H9 (cell line): ENCODE results near the gene LRRC36. TPM values are rescaled to one million over a fixed set of nuclear protein-coding genes. Genes with fewer than 3 reads are reported as not detected.
A peak's percentile ranks its signal among the peaks of the same experiment; 100 is the strongest.

Experiments
- DNase-seq: peaks from one replicate; pipeline ENCODE4 v3.0.0-alpha.2; 2017
- H2AFZ ChIP-seq: one replicate; pipeline ENCODE4 v1.6.1; 2013; ENCODE audit warnings: mild to moderate bottlenecking, low read length, control low read depth, moderate library complexity
- H2AK5ac ChIP-seq: 2 replicates; pipeline ENCODE4 v1.6.1; 2013; ENCODE audit warnings: low read length, control low read depth, mixed read lengths; ENCODE audit not compliant: insufficient read length
- H2BK120ac ChIP-seq: one replicate; pipeline ENCODE4 v1.6.1; 2013; ENCODE audit warnings: low read depth, mild to moderate bottlenecking, low read length, control low read depth, inconsistent platforms; ENCODE audit not compliant: poor library complexity, severe bottlenecking
- H2BK12ac ChIP-seq: 2 replicates; pipeline ENCODE4 v1.6.1; 2013; ENCODE audit warnings: low read length, control low read depth, mixed read lengths, low read depth; ENCODE audit not compliant: insufficient read length
- H2BK15ac ChIP-seq: 2 replicates; pipeline ENCODE4 v1.6.1; 2013; ENCODE audit warnings: low read depth, low read length, control low read depth
- H2BK20ac ChIP-seq: one replicate; pipeline ENCODE4 v1.6.1; 2013; ENCODE audit warnings: low read depth, mild to moderate bottlenecking, low read length, control low read depth, inconsistent platforms; ENCODE audit not compliant: poor library complexity, severe bottlenecking
- H2BK5ac ChIP-seq: 2 replicates; pipeline ENCODE4 v1.6.1; 2013; ENCODE audit warnings: low read length, control low read depth, mixed read lengths; ENCODE audit not compliant: insufficient read length
- H3K14ac ChIP-seq: 2 replicates; pipeline ENCODE4 v1.6.1; 2013; ENCODE audit warnings: low read length, control low read depth; ENCODE audit not compliant: insufficient read depth
- H3K18ac ChIP-seq: 2 replicates; pipeline ENCODE4 v1.6.1; 2013; ENCODE audit warnings: low read depth, mild to moderate bottlenecking, mixed read lengths, low read length, control low read depth; ENCODE audit not compliant: insufficient read length
- H3K23ac ChIP-seq: 2 replicates; pipeline ENCODE4 v1.6.1; 2013; ENCODE audit warnings: low read length, control low read depth, mixed read lengths, low read depth; ENCODE audit not compliant: insufficient read length
- H3K23me2 ChIP-seq: 2 replicates; pipeline ENCODE4 v1.6.1; 2013; ENCODE audit warnings: low read depth, mild to moderate bottlenecking, mixed read lengths, low read length, control low read depth; ENCODE audit not compliant: insufficient read length, poor library complexity, severe bottlenecking
- H3K27ac ChIP-seq: 2 replicates; pipeline ENCODE4 v1.5.1; 2013; ENCODE audit warnings: low read length, control low read depth, mixed read lengths, low read depth; ENCODE audit not compliant: insufficient read length
- H3K27me3 ChIP-seq: 2 replicates; pipeline ENCODE4 v1.6.1; 2013; ENCODE audit warnings: low read length, control low read depth, inconsistent platforms; ENCODE audit not compliant: insufficient read depth
- H3K4ac ChIP-seq: 2 replicates; pipeline ENCODE4 v1.6.1; 2013; ENCODE audit warnings: low read depth, mild to moderate bottlenecking, control low read depth, inconsistent platforms, low read length, moderate library complexity
- H3K4me1 ChIP-seq: 2 replicates; pipeline ENCODE4 v1.6.1; 2013; ENCODE audit warnings: low read length, control low read depth, inconsistent platforms; ENCODE audit not compliant: insufficient read depth
- H3K4me2 ChIP-seq: 2 replicates; pipeline ENCODE4 v1.6.1; 2013; ENCODE audit warnings: low read length, control low read depth, mixed read lengths; ENCODE audit not compliant: insufficient read length, insufficient read depth
- H3K56ac ChIP-seq: 2 replicates; pipeline ENCODE4 v1.6.1; 2013; ENCODE audit warnings: low read depth, mild to moderate bottlenecking, mixed read lengths, low read length, control low read depth; ENCODE audit not compliant: insufficient read length
- H3K79me1 ChIP-seq: 2 replicates; pipeline ENCODE4 v1.6.1; 2013; ENCODE audit warnings: low read depth, mild to moderate bottlenecking, moderate library complexity, low read length, control low read depth, inconsistent platforms; ENCODE audit not compliant: insufficient read depth, poor library complexity, severe bottlenecking
- H3K79me2 ChIP-seq: 2 replicates; pipeline ENCODE4 v1.6.1; 2013; ENCODE audit warnings: low read length, control low read depth, inconsistent platforms; ENCODE audit not compliant: insufficient read depth
- H3K9ac ChIP-seq: 2 replicates; pipeline ENCODE4 v1.6.1; 2013; ENCODE audit warnings: low read length, control low read depth, mixed read lengths; ENCODE audit not compliant: insufficient read length; ENCODE audit errors: extremely low read depth
- H3K9me3 ChIP-seq: one replicate; pipeline ENCODE4 v1.6.1; 2013; ENCODE audit warnings: low read depth, low read length, inconsistent platforms; ENCODE audit not compliant: control insufficient read depth
- H3T11ph ChIP-seq: one replicate; pipeline ENCODE4 v1.6.1; 2013; ENCODE audit warnings: mild to moderate bottlenecking, low read length, control low read depth, inconsistent platforms
- H4K20me1 ChIP-seq: one replicate; pipeline ENCODE4 v1.6.1; 2013; ENCODE audit not compliant: control insufficient read depth, insufficient read length, insufficient read depth
- H4K5ac ChIP-seq: 2 replicates; pipeline ENCODE4 v1.6.1; 2013; ENCODE audit warnings: low read depth, mild to moderate bottlenecking, mixed read lengths, low read length, control low read depth; ENCODE audit not compliant: insufficient read length
- H4K8ac ChIP-seq: replicated peaks from 2 replicates; pipeline ENCODE4 v1.6.1; 2013; ENCODE audit warnings: low read length, control low read depth, mixed read lengths, low read depth; ENCODE audit not compliant: insufficient read length
- H4K91ac ChIP-seq: 2 replicates; pipeline ENCODE4 v1.6.1; 2013; ENCODE audit warnings: low read depth, mild to moderate bottlenecking, moderate library complexity, mixed read lengths, low read length, control low read depth; ENCODE audit not compliant: insufficient read length
- H3K27ac Mint-ChIP-seq, 3 experiments: 2 replicates in 2 of 3; 3 replicates in 1 of 3; pipeline ENCODE4 v1.8.0; 2020 to 2021; ENCODE audit warnings: mixed read lengths in 3 of 3, mild to moderate bottlenecking in 1 of 3, moderate library complexity in 1 of 3
- H3K27me3 Mint-ChIP-seq: 2 replicates; pipeline ENCODE4 v1.8.0; 2021; ENCODE audit warnings: low read depth, mild to moderate bottlenecking, moderate library complexity, mixed read lengths
- H3K36me3 Mint-ChIP-seq, 3 experiments: 2 replicates in 2 of 3; 3 replicates in 1 of 3; pipeline ENCODE4 v1.8.0; 2020 to 2021; ENCODE audit warnings: low read depth in 3 of 3, mixed read lengths in 3 of 3; ENCODE audit not compliant: insufficient read depth in 1 of 3
- H3K4me1 Mint-ChIP-seq, 2 experiments: 2 replicates each; pipeline ENCODE4 v1.8.0; 2020; ENCODE audit warnings: mixed read lengths in 2 of 2
- H3K4me3 Mint-ChIP-seq, 2 experiments: 2 replicates in 1 of 2; 3 replicates in 1 of 2; pipeline ENCODE4 v1.8.0; 2020 to 2021; ENCODE audit warnings: mild to moderate bottlenecking in 2 of 2, mixed read lengths in 2 of 2, moderate library complexity in 1 of 2
- H3K9me3 Mint-ChIP-seq, 2 experiments: 2 replicates in 1 of 2; 3 replicates in 1 of 2; pipeline ENCODE4 v1.8.0; 2020; ENCODE audit warnings: mild to moderate bottlenecking in 2 of 2, mixed read lengths in 2 of 2, moderate library complexity in 1 of 2
- WGBS: extraction: QIAGEN DNeasy Blood & Tissue Kit; methylation state at CpG from one replicate; pipeline ENCODE4 v1.1.7; 2013; ENCODE audit warnings: missing lambda C conversion rate, low lambda C conversion rate, mixed read lengths; ENCODE audit not compliant: insufficient read length; ENCODE audit errors: extremely low coverage; 5-methylcytosine and 5-hydroxymethylcytosine counted together
- total RNA-seq: library from RNA; stranded (reverse); gene quantifications from 2 replicates; pipeline ENCODE4 v1.2.1, GENCODE V29; 2021
- TF ChIP-seq, protein P1 (sequence below): fragments of 200-600 bp; sonication (generic); conservative IDR thresholded peaks from 3 replicates; pipeline ENCODE4 v1.8.0; 2021; ENCODE audit warnings: antibody characterized with exemption, mild to moderate bottlenecking

Gene LRRC36
- total RNA-seq, 1 experiment from 2014 or later, result not detected

DNA sequence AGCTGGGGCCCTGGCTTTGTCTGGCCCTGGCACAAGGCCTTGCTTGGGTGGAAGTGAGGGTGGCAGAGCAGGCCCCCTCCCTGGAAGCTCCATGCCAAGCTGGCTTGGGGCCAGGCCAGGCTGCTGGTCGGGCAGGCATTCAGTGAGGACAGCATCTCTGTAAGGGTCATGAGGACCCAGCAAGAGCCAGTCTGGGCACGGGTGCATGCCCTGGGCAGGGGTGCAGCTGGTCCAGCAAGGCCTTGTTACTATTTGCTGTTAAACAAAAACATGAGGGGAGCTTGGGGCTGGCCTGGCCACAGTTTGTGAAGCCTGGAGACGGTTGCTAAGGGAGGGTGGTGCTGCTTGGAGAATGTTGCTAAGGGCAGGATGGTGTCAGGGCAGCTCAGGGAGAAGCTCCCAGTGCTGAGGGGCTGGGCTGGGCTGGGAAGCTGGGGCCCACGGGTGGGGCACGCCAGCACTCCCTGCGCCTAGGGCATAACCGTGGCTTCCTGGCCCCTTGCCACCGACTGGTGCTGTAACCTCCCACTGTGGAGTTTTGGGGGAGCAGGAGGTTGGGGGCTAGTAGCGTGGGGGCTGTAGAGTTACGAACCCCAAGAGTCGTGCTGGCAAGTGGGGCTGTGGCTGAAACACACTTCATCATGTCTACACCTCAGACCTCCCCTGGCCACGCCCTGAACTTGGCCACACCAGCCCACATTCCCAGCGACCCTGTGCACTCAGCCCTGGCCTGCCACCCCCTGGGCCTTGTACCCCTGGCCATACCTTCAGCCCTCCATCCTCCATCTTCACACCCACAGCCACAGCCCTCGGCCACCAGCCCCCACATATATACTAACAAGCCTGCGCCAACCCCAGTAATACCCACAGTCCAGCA is 65.0 kb downstream of the LRRC36 start:
- H3K36me3 Mint-ChIP-seq, result no peaks in the 10 kb centered on the region
- Histone ChIP-seq H3K9me3 (no peaks in the 10 kb centered on the region), H3K14ac (no peak overlapping the region), H3K4me1 (peaks cover 4% of the 10 kb centered on the region; the same call in 1 of the 2 replicates), H2AK5ac (no peak overlapping the region), H2BK120ac (no peak overlapping the region), H3K4ac (no peak overlapping the region), H3K79me2 (no peaks in the 10 kb centered on the region), H4K20me1 (no peaks in the 10 kb centered on the region), H3K9ac (no peak overlapping the region), H2BK5ac (no peak overlapping the region), H2BK12ac (no peak overlapping the region), H3K18ac (peak overlapping the region; percentile 7), H3K4me2 (no peak overlapping the region), H2AFZ (no peak overlapping the region), H3K23ac (no peak overlapping the region), H4K8ac (no peak overlapping the region), H3T11ph (no peak overlapping the region), H3K27ac (no peak overlapping the region), H3K27me3 (peaks cover 25% of the 10 kb centered on the region; the same call in 1 of the 2 replicates), H3K23me2 (peaks cover 3% of the 10 kb centered on the region), H2BK20ac (no peak overlapping the region), H3K56ac (no peak overlapping the region), H4K5ac (no peak overlapping the region), H2BK15ac (no peak overlapping the region), H3K79me1 (no peaks in the 10 kb centered on the region), H4K91ac (no peak overlapping the region)
- TF ChIP-seq, protein P1, sequence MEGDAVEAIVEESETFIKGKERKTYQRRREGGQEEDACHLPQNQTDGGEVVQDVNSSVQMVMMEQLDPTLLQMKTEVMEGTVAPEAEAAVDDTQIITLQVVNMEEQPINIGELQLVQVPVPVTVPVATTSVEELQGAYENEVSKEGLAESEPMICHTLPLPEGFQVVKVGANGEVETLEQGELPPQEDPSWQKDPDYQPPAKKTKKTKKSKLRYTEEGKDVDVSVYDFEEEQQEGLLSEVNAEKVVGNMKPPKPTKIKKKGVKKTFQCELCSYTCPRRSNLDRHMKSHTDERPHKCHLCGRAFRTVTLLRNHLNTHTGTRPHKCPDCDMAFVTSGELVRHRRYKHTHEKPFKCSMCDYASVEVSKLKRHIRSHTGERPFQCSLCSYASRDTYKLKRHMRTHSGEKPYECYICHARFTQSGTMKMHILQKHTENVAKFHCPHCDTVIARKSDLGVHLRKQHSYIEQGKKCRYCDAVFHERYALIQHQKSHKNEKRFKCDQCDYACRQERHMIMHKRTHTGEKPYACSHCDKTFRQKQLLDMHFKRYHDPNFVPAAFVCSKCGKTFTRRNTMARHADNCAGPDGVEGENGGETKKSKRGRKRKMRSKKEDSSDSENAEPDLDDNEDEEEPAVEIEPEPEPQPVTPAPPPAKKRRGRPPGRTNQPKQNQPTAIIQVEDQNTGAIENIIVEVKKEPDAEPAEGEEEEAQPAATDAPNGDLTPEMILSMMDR, result no peak
- H3K4me1 Mint-ChIP-seq, result peaks cover 27 to 41% of the 10 kb centered on the region in 2 experiments
- no peak overlapping the region for H3K27ac Mint-ChIP-seq
- H3K4me3 Mint-ChIP-seq, result peak overlapping the region in 1 of 2 experiments; percentile 46; a peak in 2 of 5 replicates
- no peak for DNase-seq
- no CpG with 5 or more reads among the region's 15 CpGs for WGBS
- H3K9me3 Mint-ChIP-seq, result no peaks in the 10 kb centered on the region
- peaks cover 76% of the 10 kb centered on the region for H3K27me3 Mint-ChIP-seq
